SH-SY5Y (cell line): ENCODE data around the gene TBCE.

Experiments
- GATA2 ChIP-seq: IDR thresholded peaks from 2 replicates; pipeline ENCODE4 v1.6.1; 2011; ENCODE audit warnings: mild to moderate bottlenecking, low read depth, low read length
- GATA3 ChIP-seq: IDR thresholded peaks from 2 replicates; pipeline ENCODE4 v1.6.1; 2011; ENCODE audit warnings: low read depth, mild to moderate bottlenecking, low read length, moderate library complexity

DNA sequence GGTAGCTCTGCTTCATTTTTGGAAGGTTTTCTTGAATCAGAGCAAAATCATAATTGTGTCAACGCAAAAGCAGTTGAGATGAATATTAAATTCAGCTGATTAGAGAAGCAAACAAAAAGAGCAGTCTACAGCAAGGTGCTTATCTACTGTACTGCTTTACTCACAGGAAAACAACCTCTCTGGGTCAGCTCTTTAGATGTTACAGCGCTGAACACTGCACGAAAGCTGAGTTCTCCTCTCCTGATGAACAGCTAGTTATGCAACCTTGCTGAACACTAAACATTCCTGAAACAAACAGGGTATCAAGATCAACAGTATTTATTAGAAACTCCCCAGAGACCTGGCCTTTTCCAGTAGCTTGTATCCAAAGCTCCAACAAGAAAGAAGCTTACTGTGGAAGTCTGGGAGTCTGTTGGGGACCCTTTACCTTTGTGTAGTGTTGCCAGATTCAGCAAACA, 41.3 kb downstream of the TBCE start:
- no peak for TF ChIP-seq GATA3
- no peak for TF ChIP-seq GATA2
